ENCODE results near the gene NBEA. TPM values are rescaled to one million over a fixed set of nuclear protein-coding genes. Genes with fewer than 3 reads are reported as not detected.

Gene NBEA
- total and polyA plus RNA-seq, 2 experiments from 2014 or later = 2.6 to 12.3 TPM

- H3K4me2 ChIP-seq = peak overlapping the region; percentile 52
- 31% methylated on average over 5 of the region's 5 CpGs for WGBS (ENCODE audit: low lambda C conversion rate, missing lambda C conversion rate)
- H3K27me3 ChIP-seq = no peaks in the 10 kb centered on the region
- no peaks in the 10 kb centered on the region for H3K79me2 ChIP-seq
- H3K4me3 ChIP-seq = no peak overlapping the region
- no peaks in the 10 kb centered on the region for H3K9me3 ChIP-seq (ENCODE audit: low read depth)
- H3K36me3 ChIP-seq (replicated peaks; ENCODE audit: insufficient read depth, low read depth) = no peaks in the 10 kb centered on the region
- H2AFZ ChIP-seq = no peak overlapping the region
- H3K4me1 ChIP-seq (ENCODE audit: insufficient read depth) = peaks cover 6% of the 10 kb centered on the region
- no peaks in the 10 kb centered on the region for H4K20me1 ChIP-seq (ENCODE audit: insufficient read depth, poor library complexity, severe bottlenecking)
- no peaks in the 10 kb centered on the region for H3K9me2 ChIP-seq (replicated peaks; ENCODE audit: insufficient read depth)
- TF ChIP-seq EZH2 (IDR thresholded peaks at IDR 0.05; ENCODE audit: borderline replicate concordance) = no peak
- TF ChIP-seq CTCF (IDR thresholded peaks at IDR 0.05; ENCODE audit: poor library complexity) = no peak
- TF ChIP-seq EZH2phosphoT487 (IDR thresholded peaks at IDR 0.05; ENCODE audit: low read depth, severe bottlenecking, unreplicated experiment) = no peak
- DNase-seq (ENCODE audit: low spot score) = no peak
- H3K27ac ChIP-seq = no peak overlapping the region
These were observed 446.6 kb downstream of the NBEA start for GRCh38 chr13:35388441-35389355.

DNA sequence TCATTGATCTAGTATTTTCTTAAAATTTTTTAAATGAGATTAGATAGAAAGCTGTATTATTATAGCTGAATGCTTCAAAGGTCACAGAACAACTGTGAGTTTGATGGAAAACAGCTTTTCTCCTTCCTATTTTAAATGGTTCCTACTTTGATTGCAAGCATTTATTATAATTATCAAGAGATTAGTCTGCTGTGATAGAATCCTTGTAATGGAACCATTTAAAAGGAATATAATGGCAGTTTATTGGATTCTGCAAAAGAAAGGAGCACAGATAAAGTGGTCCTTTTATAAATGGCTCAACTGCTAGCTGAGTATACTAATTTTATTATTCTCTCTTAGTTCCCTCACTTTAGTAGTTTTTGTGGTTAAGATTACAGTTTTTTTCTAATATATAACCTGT is 447.5 kb downstream of the NBEA start:
- H3K4me2 ChIP-seq = peak overlapping the region; percentile 52
- H3K27me3 ChIP-seq = no peaks in the 10 kb centered on the region
- H3K9me2 ChIP-seq (replicated peaks; ENCODE audit: insufficient read depth) = no peaks in the 10 kb centered on the region
- H3K36me3 ChIP-seq (replicated peaks; ENCODE audit: insufficient read depth, low read depth) = no peaks in the 10 kb centered on the region
- no peak overlapping the region for H3K27ac ChIP-seq
- TF ChIP-seq CTCF (IDR thresholded peaks at IDR 0.05; ENCODE audit: poor library complexity) (no peak), EZH2 (IDR thresholded peaks at IDR 0.05; ENCODE audit: borderline replicate concordance) (no peak), EZH2phosphoT487 (IDR thresholded peaks at IDR 0.05; ENCODE audit: low read depth, severe bottlenecking, unreplicated experiment) (no peak)
- peaks cover 6% of the 10 kb centered on the region for H3K4me1 ChIP-seq (ENCODE audit: insufficient read depth)
- no peak overlapping the region for H3K4me3 ChIP-seq
- no peaks in the 10 kb centered on the region for H3K79me2 ChIP-seq
- H3K9me3 ChIP-seq (ENCODE audit: low read depth) = no peaks in the 10 kb centered on the region
- H2AFZ ChIP-seq = no peak overlapping the region
- no peaks in the 10 kb centered on the region for H4K20me1 ChIP-seq (ENCODE audit: insufficient read depth, poor library complexity, severe bottlenecking)
- no peak for DNase-seq (ENCODE audit: low spot score)

DNA sequence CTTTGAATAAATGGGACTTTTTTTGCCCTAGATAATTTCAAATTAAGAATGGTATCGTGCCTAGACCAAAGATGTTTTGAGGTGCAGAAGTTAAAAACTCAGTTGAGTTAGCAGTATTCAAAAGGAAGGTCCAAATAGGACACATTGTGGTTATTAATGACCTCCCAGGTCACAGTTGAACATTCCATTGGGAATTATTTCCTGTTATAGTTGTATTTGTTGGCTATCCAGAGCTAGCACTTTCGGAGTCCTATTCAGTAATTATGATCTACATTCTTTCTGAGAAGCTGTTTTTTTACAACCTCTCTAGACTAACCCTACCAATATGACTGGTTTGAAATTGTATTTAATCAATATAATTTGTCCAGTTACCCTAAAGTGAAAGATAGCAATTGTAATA is 450.7 kb downstream of the NBEA start:
- no peak overlapping the region for H3K4me3 ChIP-seq
- TF ChIP-seq EZH2phosphoT487 (IDR thresholded peaks at IDR 0.05; ENCODE audit: low read depth, severe bottlenecking, unreplicated experiment) (no peak), CTCF (IDR thresholded peaks at IDR 0.05; ENCODE audit: poor library complexity) (no peak), EZH2 (IDR thresholded peaks at IDR 0.05; ENCODE audit: borderline replicate concordance) (no peak)
- H3K36me3 ChIP-seq (replicated peaks; ENCODE audit: insufficient read depth, low read depth) = no peaks in the 10 kb centered on the region
- WGBS (ENCODE audit: low lambda C conversion rate, missing lambda C conversion rate) = 98% methylated on average over 2 of the region's 2 CpGs
- no peaks in the 10 kb centered on the region for H3K9me3 ChIP-seq (ENCODE audit: low read depth)
- H3K79me2 ChIP-seq = no peaks in the 10 kb centered on the region
- H3K27ac ChIP-seq = no peak overlapping the region
- no peak for DNase-seq (ENCODE audit: low spot score)
- no peaks in the 10 kb centered on the region for H3K27me3 ChIP-seq
- H3K4me1 ChIP-seq (ENCODE audit: insufficient read depth) = peaks cover 6% of the 10 kb centered on the region
- no peaks in the 10 kb centered on the region for H3K9me2 ChIP-seq (replicated peaks; ENCODE audit: insufficient read depth)
- no peak overlapping the region for H3K4me2 ChIP-seq
- H2AFZ ChIP-seq = no peak overlapping the region
- H4K20me1 ChIP-seq (ENCODE audit: insufficient read depth, poor library complexity, severe bottlenecking) = no peaks in the 10 kb centered on the region

Measured in hepatocyte (in vitro differentiated cells).